IMR-90 (cell line): ENCODE results near the gene PXYLP1. TPM values are rescaled to one million over a fixed set of nuclear protein-coding genes. Genes with fewer than 3 reads are reported as not detected.

Experiments used
- ATAC-seq: fragments of 200-7000 bp; cut with Tn5 transposase; 2 replicates; pipeline ENCODE4 v1.9.1; 2020; ENCODE audit warnings: low read depth, mild to moderate bottlenecking, moderate library complexity
- BruUV-seq: library from RNA; stranded (reverse); fragments of 400-500 nt; replicated peaks from 2 replicates; lab custom pipeline; 2021; lab: Mats Ljungman, UMichigan
- CTCF ChIA-PET: fragments of 300-600 bp; formaldehyde crosslinking; extraction: SDS; loops from one replicate; lab custom pipeline; 2021; ENCODE audit warnings: antibody characterized with exemption; lab: Yijun Ruan, JAX
- POLR2A ChIA-PET: fragments of 300-600 bp; sonication (Branson Sonifier 250); formaldehyde crosslinking; loops from one replicate; lab custom pipeline; 2022; ENCODE audit warnings: antibody characterized with exemption; ENCODE audit not compliant: unreplicated experiment; lab: Charles Lee
- DNase-seq: peaks from one replicate; pipeline ENCODE4 v3.0.0; 2013
- H2AFZ ChIP-seq: replicated peaks from 2 replicates; pipeline ENCODE3; 2013; ENCODE audit warnings: low read length, mild to moderate bottlenecking; ENCODE audit not compliant: poor library complexity
- H2AK5ac ChIP-seq: 2 replicates; pipeline ENCODE4 v1.6.1; 2013; ENCODE audit warnings: low read depth, low read length, inconsistent platforms
- H2AK9ac ChIP-seq: replicated peaks from 2 replicates; pipeline ENCODE3; 2013; ENCODE audit warnings: mild to moderate bottlenecking, low read depth, low read length, moderate library complexity; ENCODE audit not compliant: poor library complexity
- H2BK120ac ChIP-seq: 2 replicates; pipeline ENCODE4 v1.6.1; 2013; ENCODE audit warnings: low read depth, low read length, inconsistent platforms
- H2BK15ac ChIP-seq: 3 replicates; pipeline ENCODE4 v1.6.1; 2013; ENCODE audit warnings: low read depth, low read length, inconsistent platforms
- H2BK20ac ChIP-seq: 2 replicates; pipeline ENCODE4 v1.6.1; 2013; ENCODE audit warnings: low read depth, mild to moderate bottlenecking, inconsistent platforms, low read length, moderate library complexity
- H2BK5ac ChIP-seq: 2 replicates; pipeline ENCODE4 v1.6.1; 2013; ENCODE audit warnings: mild to moderate bottlenecking, low read depth, low read length, inconsistent platforms; ENCODE audit not compliant: poor library complexity, severe bottlenecking
- H3K14ac ChIP-seq: replicated peaks from 2 replicates; pipeline ENCODE4 v1.6.1; 2013; ENCODE audit warnings: low read depth, low read length, inconsistent platforms
- H3K18ac ChIP-seq: 2 replicates; pipeline ENCODE4 v1.6.1; 2013; ENCODE audit warnings: low read depth, low read length, control low read depth
- H3K23ac ChIP-seq: 2 replicates; pipeline ENCODE4 v1.6.1; 2013; ENCODE audit warnings: low read depth, low read length, inconsistent platforms
- H3K27ac ChIP-seq: 2 replicates; pipeline ENCODE4 v1.5.1; 2013; ENCODE audit warnings: mild to moderate bottlenecking, control low read depth, low read length; ENCODE audit not compliant: insufficient read depth
- H3K27me3 ChIP-seq: 2 replicates; pipeline ENCODE4 v1.6.1; 2013; ENCODE audit warnings: low read length; ENCODE audit not compliant: control insufficient read depth, insufficient read depth
- H3K36me3 ChIP-seq: 2 replicates; pipeline ENCODE4 v1.6.1; 2013; ENCODE audit warnings: low read length, mixed read lengths; ENCODE audit not compliant: control insufficient read depth, insufficient read depth
- H3K4ac ChIP-seq: 2 replicates; pipeline ENCODE4 v1.6.1; 2013; ENCODE audit warnings: low read depth, low read length, inconsistent platforms
- H3K4me1 ChIP-seq: 2 replicates; pipeline ENCODE4 v1.6.1; 2013; ENCODE audit warnings: low read length, mixed read lengths; ENCODE audit not compliant: control insufficient read depth, insufficient read depth
- H3K4me2 ChIP-seq: 2 replicates; pipeline ENCODE4 v1.6.1; 2013; ENCODE audit warnings: low read depth, mild to moderate bottlenecking, control low read depth, low read length, moderate library complexity
- H3K4me3 ChIP-seq: 2 replicates; pipeline ENCODE4 v1.5.1; 2013; ENCODE audit warnings: low read depth, mild to moderate bottlenecking, control low read depth, low read length, moderate library complexity; ENCODE audit not compliant: insufficient read depth
- H3K56ac ChIP-seq: 2 replicates; pipeline ENCODE4 v1.6.1; 2013; ENCODE audit warnings: low read length, inconsistent platforms; ENCODE audit not compliant: insufficient read depth; ENCODE audit errors: extremely low read depth
- H3K79me1 ChIP-seq, 2 experiments: 2 replicates each; pipeline ENCODE4 v1.6.1; 2013; ENCODE audit warnings: low read length in 2 of 2, inconsistent platforms in 1 of 2, low read depth in 1 of 2
- H3K9ac ChIP-seq: 2 replicates; pipeline ENCODE4 v1.6.1; 2013; ENCODE audit warnings: low read depth, low read length, control low read depth
- H3K9me1 ChIP-seq: 2 replicates; pipeline ENCODE4 v1.6.1; 2013; ENCODE audit warnings: low read length, inconsistent platforms; ENCODE audit not compliant: insufficient read depth
- H3K9me3 ChIP-seq: 2 replicates; pipeline ENCODE4 v1.6.1; 2013; ENCODE audit warnings: low read length; ENCODE audit not compliant: control insufficient read depth, insufficient read depth
- H4K20me1 ChIP-seq: 2 replicates; pipeline ENCODE4 v1.6.1; 2013; ENCODE audit warnings: low read length, inconsistent platforms; ENCODE audit not compliant: insufficient read depth
- H4K5ac ChIP-seq: 2 replicates; pipeline ENCODE4 v1.6.1; 2013; ENCODE audit warnings: mild to moderate bottlenecking, low read depth, low read length, control low read depth
- H4K8ac ChIP-seq, 2 experiments: 2 replicates each; pipeline ENCODE4 v1.6.1; 2013; ENCODE audit warnings: low read depth in 2 of 2, low read length in 2 of 2, control low read depth in 1 of 2, inconsistent platforms in 1 of 2
- H4K91ac ChIP-seq: 2 replicates; pipeline ENCODE4 v1.6.1; 2013; ENCODE audit warnings: low read depth, low read length, inconsistent platforms; ENCODE audit not compliant: insufficient read depth
- CEBPB ChIP-seq: IDR thresholded peaks from 2 replicates; pipeline ENCODE4 v1.6.1; 2012; ENCODE audit warnings: low read depth, low read length, improper control_type of control experiment
- CHD1 ChIP-seq: IDR thresholded peaks from 2 replicates; pipeline ENCODE4 v1.6.1; 2012; ENCODE audit warnings: low read depth, low read length, improper control_type of control experiment
- CTCF ChIP-seq: conservative IDR thresholded peaks from 2 replicates; pipeline ENCODE4 v1.5.1; 2012; ENCODE audit warnings: mild to moderate bottlenecking, low read depth, low read length, improper control_type of control experiment
- ELK1 ChIP-seq: fragments of 150-350 bp; IDR thresholded peaks from 2 replicates; pipeline ENCODE4 v1.6.1; 2016; ENCODE audit warnings: low read depth, mild to moderate bottlenecking, low read length, moderate library complexity, borderline replicate concordance
- FOS ChIP-seq: fragments of 150-350 bp; IDR thresholded peaks from 2 replicates; pipeline ENCODE4 v1.6.1; 2016; ENCODE audit warnings: low read depth, low read length
- MAZ ChIP-seq: IDR thresholded peaks from 2 replicates; pipeline ENCODE4 v1.6.1; 2012; ENCODE audit warnings: low read depth, mild to moderate bottlenecking, low read length, improper control_type of control experiment, moderate library complexity, borderline replicate concordance
- MXI1 ChIP-seq: IDR thresholded peaks from 2 replicates; pipeline ENCODE4 v1.6.1; 2012; ENCODE audit warnings: low read depth, mild to moderate bottlenecking, low read length, moderate library complexity, borderline replicate concordance
- RAD21 ChIP-seq: IDR thresholded peaks from 2 replicates; pipeline ENCODE4 v1.6.1; 2012; ENCODE audit warnings: low read length, improper control_type of control experiment
- RFX5 ChIP-seq: IDR thresholded peaks from 2 replicates; pipeline ENCODE4 v1.8.0; 2012; ENCODE audit warnings: low read depth, mild to moderate bottlenecking, low read length, moderate library complexity
- SMC3 ChIP-seq: fragments of 150-350 bp; IDR thresholded peaks from 2 replicates; pipeline ENCODE4 v1.6.1; 2016; ENCODE audit warnings: low read depth, mild to moderate bottlenecking, antibody characterized with exemption, low read length, moderate library complexity
- WGBS, 2 experiments: methylation state at CpG; one replicate each; pipeline versions ENCODE4 v1.1.5 to v1.1.7; 2013; ENCODE audit warnings: missing lambda C conversion rate in 2 of 2; ENCODE audit not compliant: insufficient read length in 1 of 2; ENCODE audit errors: extremely low coverage in 2 of 2; 5-methylcytosine and 5-hydroxymethylcytosine counted together
- dilution Hi-C: fragments of 300-500 bp; cut with HindIII; formaldehyde crosslinking; loops from one replicate; pipeline ENCODE4 v1.14.3; 2018; ENCODE audit warnings: low sequenced_read_pairs; ENCODE audit not compliant: unreplicated experiment
- in situ Hi-C: fragments of 300-500 bp; cut with MboI; formaldehyde crosslinking; loops from 3 replicates; pipeline ENCODE4 v1.14.3; 2019; ENCODE audit warnings: low sequenced_read_pairs, inconsistent platforms, mixed read lengths
- intact Hi-C: fragments of 100-400 bp; cut with micrococcal nuclease; formaldehyde crosslinking; loops from 2 replicates; pipeline ENCODE4 v1.10.0; 2022
- polyA plus RNA-seq, 3 experiments: library from polyadenylated mRNA; depleted of rRNA; stranded (reverse); fragments of >200 nt; gene quantifications; 2 replicates each; pipeline ENCODE4 v1.2.3, GENCODE V29; 2012; ENCODE audit warnings: low replicate concordance in 1 of 3
- total RNA-seq: library from RNA; depleted of rRNA; stranded (reverse); fragments of >200 nt; gene quantifications from 2 replicates; pipeline ENCODE4 v1.2.3, GENCODE V29; 2012

PXYLP1 gene
- total and polyA plus RNA-seq, 2 of the 4 experiments (the other 2 are of a cell fraction): 11.7 to 15.6 TPM

GRCh38 chr3:141255846-141256261 is 24.2 kb downstream of the PXYLP1 start:
- Histone ChIP-seq H3K23ac (no peak overlapping the region), H2BK20ac (no peak overlapping the region), H4K20me1 (no peaks in the 10 kb centered on the region), H3K9ac (no peak overlapping the region), H3K27me3 (no peaks in the 10 kb centered on the region), H4K8ac (no peak overlapping the region), H3K79me1 (no peaks in the 10 kb centered on the region), H3K14ac (no peak overlapping the region), H3K27ac (no peak overlapping the region), H3K4me3 (no peak overlapping the region), H3K36me3 (no peaks in the 10 kb centered on the region), H4K91ac (no peak overlapping the region), H3K18ac (no peak overlapping the region), H2BK120ac (no peak overlapping the region), H2AK9ac (no peak overlapping the region), H3K56ac (no peak overlapping the region), H3K9me1 (no peaks in the 10 kb centered on the region; the same call in 1 of the 2 replicates), H4K5ac (no peak overlapping the region), H3K9me3 (no peaks in the 10 kb centered on the region), H3K4ac (no peak overlapping the region), H2AFZ (no peak overlapping the region), H3K4me1 (no peaks in the 10 kb centered on the region), H2AK5ac (no peak overlapping the region), H2BK5ac (no peak overlapping the region), H3K4me2 (no peak overlapping the region), H2BK15ac (no peak overlapping the region)
- ChIA-PET POLR2A (no interaction called here), CTCF (no interaction called here)
- intact Hi-C loops (no loop called here), dilution Hi-C loops (no loop called here), in situ Hi-C loops (no loop called here)
- DNase-seq (no peak), ATAC-seq (peak; percentile 59; the same call in 1 of the 2 replicates)
- WGBS, 2 experiments: 100% methylated on average over 1 of the region's 6 CpGs; no CpG with 5 or more reads in 1 of the 2 experiments
- TF ChIP-seq FOS: no peak
- TF ChIP-seq CEBPB: no peak
- peak; percentile 28 for TF ChIP-seq CTCF
- TF ChIP-seq RFX5: no peak
- no peak for TF ChIP-seq ELK1
- no peak for TF ChIP-seq MXI1
- TF ChIP-seq RAD21: peak; percentile 39
- no peak for TF ChIP-seq MAZ
- TF ChIP-seq SMC3: peak; percentile 12; the same call in 1 of the 2 replicates
- no peak for TF ChIP-seq CHD1
- no TSS peak for BruUV-seq
